Stomach (tissue), 4 donors: Measurements from ENCODE around the gene MAN2B1.
A peak's percentile ranks its signal among the peaks of the same experiment; 100 is the strongest.
"Not testable (repeated sequence)": the region's sequence is repeated elsewhere in the genome, so short reads cannot be mapped to it uniquely, and the experiment has no call there.

Experiments
- EP300 ChIP-seq: sonication (generic); formaldehyde crosslinking; IDR thresholded peaks from one replicate; pipeline ENCODE4 v1.6.1; 2017; ENCODE audit warnings: antibody characterized with exemption
- POLR2AphosphoS5 ChIP-seq, 3 donors: sonication (generic); formaldehyde crosslinking; IDR thresholded peaks; one replicate each; pipeline ENCODE4 v1.6.1; 2016; ENCODE audit warnings: antibody characterized with exemption in 3 of 3
- TF ChIP-seq, protein P1 (sequence below), 7 experiments: fragments of 450-650 bp in 4 of 7; fragments of 200-600 bp in 3 of 7; sonication (generic) in 3 of 7; IDR thresholded peaks; one replicate each; pipeline ENCODE4 v1.5.1; 2016 to 2019; ENCODE audit warnings: antibody characterized with exemption in 7 of 7, control low read depth in 2 of 7, mild to moderate bottlenecking in 1 of 7

DNA sequence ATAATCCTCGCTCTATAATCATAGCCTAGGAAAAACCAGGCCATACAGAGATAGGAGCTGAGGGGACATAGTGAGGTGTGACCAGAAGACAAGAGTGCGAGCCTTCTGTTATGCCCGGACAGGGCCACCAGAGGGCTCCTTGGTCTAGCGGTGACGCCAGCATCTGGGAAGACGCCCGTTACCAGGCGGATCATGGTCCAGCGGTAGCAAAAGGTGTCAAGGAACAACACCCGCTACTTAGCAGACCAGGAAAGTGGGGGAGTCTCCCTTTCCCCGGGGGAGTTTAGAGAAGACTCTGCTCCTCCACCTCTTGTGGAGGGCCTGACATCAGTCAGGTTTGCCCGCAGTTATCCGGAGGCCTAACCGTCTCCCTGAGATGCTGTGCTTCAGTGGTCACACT, 45.5 kb upstream of the MAN2B1 start:
- not testable (repeated sequence) for TF ChIP-seq EP300; POLR2AphosphoS5 (IDR thresholded peaks at IDR 0.05)
- TF ChIP-seq, protein P1, sequence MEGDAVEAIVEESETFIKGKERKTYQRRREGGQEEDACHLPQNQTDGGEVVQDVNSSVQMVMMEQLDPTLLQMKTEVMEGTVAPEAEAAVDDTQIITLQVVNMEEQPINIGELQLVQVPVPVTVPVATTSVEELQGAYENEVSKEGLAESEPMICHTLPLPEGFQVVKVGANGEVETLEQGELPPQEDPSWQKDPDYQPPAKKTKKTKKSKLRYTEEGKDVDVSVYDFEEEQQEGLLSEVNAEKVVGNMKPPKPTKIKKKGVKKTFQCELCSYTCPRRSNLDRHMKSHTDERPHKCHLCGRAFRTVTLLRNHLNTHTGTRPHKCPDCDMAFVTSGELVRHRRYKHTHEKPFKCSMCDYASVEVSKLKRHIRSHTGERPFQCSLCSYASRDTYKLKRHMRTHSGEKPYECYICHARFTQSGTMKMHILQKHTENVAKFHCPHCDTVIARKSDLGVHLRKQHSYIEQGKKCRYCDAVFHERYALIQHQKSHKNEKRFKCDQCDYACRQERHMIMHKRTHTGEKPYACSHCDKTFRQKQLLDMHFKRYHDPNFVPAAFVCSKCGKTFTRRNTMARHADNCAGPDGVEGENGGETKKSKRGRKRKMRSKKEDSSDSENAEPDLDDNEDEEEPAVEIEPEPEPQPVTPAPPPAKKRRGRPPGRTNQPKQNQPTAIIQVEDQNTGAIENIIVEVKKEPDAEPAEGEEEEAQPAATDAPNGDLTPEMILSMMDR (IDR thresholded peaks at IDR 0.05), result peak in 3 of 7 experiments; percentile 23 to 38 (median 29)
